Stimulated activated CD8-positive, alpha-beta memory T cell treated with anti-CD3 and anti-CD28 coated beads, Interleukin-15, amount 100 ng/mL, for 48 hours (primary cell): Measurements from ENCODE around the gene TRAP1.

Experiments
- DNase-seq, 2 donors: peaks; one replicate each; pipeline ENCODE4 v3.0.0-alpha.2; 2020; ENCODE audit warnings: low read depth in 2 of 2

Gene TRAP1

DNA sequence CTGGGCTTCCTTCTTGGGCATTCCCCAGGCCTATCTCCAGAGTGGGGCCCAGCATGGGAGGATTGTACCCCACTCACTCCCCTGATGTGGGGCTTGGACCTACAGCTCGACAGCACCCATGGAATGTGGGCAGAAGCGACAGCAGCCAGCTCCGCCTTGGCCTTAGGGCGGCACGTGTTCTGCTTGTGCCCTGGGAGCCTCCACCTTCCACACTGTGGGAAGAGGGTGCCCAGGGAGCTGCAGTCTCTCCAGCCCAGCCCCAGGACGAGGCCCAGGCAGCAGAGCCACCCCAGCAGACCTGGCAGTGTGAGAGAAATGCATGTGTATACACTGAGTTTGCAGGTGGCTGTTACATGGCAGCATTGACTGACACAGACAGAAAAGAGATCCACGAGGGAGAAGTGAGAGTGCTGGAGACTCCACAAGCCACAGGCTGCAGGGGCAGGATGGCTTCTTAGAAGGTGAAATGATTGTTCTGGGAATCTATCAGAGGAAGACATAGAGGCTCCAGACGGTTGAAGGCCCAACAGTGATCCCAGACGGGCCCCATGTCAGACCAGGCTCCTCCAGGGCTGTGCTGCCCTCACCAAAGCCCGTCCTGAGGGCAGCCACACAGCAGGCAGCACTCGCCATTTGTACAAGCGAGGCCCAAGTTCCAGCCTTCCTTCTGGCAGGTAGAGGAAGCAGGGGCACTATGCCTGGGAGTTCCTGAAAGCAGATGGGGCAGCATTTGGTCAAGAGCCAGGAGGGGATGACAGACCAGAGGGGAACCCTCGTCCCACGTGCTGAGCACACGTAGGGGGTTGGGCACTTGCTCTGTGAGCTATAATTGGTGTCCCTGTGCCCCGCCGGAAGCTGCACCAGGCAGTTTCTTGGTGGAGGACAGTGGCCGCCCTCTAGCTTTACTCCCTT lies 65.6 kb downstream of the TRAP1 start:
- no peak for DNase-seq

DNA sequence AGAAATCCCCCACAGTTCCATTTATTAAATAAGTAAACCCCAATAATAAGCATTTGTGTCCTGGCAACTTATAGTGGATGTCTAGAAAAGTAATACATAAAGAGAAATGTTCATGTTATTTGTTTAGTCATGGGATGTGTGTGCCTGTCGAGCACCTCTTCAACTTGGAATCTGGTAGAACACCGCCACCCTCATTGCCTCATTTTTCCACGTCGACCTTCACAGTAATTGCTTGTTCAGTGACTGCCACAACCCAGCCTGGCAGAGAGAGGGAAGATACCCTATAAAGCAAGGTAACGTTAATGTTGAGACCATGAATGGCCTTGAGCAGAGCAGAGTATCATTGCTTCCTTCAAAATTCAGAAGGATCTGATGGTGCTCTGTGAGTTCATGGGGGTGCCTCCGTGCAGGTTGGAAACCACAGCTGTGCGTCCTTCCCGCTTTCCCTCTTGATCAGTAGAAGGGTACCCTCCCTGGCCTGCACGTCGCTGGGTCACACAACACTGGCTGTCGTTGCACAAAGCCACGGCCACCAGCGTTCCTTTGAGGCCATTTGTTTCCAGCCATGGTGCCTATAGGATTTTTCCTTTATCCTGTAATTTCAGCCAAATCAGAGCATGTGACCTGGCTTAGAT lies 66.6 kb downstream of the TRAP1 start:
- DNase-seq, result no peak

DNA sequence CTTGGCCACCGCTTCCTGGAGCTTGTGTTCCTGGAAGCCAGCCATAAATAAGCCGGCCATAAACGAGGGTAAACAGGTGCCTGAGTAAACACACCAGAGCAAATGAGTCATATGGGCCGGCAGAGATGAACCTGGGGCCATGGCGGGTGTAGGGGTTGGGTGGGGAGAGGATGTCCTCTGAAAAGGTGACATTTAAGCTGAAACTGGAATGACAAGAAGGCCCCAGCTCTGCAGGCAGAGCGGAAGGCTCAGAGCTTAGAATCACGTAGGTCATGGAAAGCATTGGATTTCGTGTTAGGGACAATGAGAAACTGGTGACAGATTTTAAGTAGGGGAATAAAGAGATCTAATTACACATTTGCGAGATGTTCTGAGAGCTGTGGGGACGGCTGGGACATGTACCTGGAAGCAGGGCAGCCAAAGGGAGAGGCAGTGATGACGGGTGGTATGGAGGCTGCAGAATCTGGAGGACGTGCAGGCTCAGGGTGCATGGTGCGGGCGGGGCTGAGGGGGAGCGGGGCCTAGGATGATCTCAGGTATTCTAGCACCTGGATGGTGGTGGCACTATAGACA lies 70.9 kb downstream of the TRAP1 start:
- DNase-seq, result no peak

DNA sequence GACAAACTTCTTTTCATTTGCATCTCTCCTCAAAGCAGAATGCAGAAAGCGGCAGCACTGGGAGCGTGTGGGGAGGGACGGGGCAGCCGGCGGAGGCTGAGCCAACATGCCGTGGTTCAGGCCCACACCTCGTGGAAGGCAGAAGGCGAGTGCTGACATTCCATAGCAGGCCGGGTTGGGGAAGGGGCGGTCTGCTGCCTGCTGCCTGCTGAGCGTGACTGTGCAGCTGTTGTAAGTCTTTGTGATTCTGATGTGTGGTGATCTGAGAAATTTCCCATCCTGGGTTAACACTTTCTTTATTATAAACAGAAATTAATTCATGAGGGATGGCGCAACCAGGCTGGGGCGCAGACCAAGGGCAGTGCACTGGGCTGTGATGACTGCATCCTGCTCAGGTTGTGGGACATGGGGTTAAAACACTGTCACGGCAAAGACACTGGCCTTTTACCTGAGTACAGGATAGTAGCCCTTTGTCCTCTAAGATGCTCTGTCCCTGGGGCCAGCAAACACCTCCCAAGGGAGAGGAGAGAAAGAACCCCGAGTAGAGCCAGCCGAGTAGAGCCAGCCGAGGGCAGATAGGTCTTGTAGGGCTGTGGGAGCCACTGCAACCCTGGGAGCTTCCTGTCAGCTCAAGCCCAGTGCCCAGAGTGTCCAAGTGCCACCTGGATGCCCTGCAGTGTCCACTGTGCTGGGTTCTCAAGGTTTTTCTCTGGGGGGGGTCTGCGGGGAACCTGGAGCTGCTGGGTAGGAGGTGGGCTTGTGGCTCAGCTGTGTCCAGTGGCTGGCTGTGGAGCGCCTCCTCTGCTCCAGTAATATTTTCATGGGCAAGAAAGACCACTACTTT lies 71.6 kb downstream of the TRAP1 start:
- DNase-seq, result no peak

DNA sequence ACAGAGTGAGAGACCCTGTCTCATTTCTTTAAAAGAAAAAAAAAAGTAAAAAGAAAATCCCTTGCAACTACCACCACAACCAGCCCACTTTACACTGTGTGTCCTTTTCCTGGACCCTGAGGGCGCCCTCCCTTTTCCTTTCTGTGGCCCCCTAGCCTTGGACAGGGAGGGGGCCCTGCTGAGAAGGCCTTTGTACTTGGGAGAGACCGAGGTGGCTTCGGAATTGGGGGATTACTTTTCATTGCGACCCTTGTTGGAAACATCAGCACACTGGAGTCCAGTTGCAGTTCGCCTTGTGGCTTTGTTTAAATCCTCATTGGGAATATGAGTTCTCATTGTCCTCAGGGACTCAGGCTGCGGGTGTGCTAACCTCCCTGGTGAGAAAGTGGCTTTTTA lies 72.2 kb downstream of the TRAP1 start:
- DNase-seq, result no peak

DNA sequence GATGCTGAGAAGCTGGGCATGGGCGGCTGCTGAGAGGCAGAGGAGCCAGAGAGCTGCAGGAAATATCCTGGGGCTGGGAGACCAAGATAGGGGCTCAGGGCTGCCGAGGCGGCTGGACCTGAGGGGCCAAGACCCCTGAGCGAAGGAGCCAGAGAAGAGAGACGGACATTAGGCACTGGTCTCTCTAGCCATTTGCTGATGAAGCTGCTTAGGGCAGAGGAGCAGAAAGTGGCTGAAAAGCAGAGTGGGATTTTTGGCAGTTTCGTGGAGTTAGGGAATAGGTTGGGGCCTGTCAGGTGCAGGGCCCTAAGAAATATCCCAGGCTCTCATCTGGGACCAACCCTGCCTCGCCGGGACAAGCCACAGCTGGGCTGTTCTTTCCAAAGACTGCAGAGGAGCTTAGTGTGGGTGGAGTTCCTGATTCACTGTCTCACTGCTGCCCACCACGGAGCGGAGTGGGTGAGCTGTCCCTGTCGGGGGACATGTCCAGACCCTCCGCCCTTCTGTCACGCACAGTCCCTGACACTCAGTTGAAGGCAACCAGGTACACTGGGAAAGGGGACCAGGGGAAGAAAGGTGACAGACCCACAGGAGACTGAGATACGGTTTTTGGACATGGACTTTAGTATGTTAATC lies 74.1 kb downstream of the TRAP1 start:
- no peak for DNase-seq

DNA sequence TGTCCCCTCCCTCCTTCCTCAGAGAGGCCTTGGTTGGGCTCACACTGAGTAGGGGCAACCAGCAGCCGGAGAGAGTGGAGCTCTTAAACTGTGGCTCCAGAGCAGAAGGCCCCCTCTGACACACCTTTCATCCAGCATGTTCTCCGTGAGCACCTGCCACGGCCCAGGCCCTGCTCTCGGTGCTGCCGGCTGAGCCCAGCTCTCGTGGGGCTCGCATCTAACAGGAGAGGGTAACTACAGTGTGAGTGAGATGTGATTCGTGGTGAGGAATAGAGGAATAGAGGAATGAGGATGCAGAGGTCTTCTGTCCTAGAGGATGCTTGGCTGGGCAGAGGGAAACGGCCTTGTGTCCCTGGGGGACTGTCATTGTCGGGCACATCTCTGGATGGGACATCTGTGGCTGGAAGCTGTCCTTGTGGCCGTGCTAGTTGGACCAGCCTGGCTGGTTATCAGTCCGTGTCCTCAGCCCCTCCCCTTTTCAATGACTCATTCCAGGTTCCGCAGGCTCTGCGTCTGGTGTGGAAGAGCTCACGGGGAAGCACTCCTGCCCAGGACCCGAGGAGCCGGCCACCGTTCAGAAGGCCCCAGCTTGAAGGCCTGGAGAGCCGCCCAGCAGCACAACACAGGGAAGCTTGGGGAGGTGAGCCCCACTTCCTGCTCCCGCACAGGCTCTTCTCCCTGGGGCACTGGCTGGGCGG lies 74.8 kb downstream of the TRAP1 start:
- no peak for DNase-seq

DNA sequence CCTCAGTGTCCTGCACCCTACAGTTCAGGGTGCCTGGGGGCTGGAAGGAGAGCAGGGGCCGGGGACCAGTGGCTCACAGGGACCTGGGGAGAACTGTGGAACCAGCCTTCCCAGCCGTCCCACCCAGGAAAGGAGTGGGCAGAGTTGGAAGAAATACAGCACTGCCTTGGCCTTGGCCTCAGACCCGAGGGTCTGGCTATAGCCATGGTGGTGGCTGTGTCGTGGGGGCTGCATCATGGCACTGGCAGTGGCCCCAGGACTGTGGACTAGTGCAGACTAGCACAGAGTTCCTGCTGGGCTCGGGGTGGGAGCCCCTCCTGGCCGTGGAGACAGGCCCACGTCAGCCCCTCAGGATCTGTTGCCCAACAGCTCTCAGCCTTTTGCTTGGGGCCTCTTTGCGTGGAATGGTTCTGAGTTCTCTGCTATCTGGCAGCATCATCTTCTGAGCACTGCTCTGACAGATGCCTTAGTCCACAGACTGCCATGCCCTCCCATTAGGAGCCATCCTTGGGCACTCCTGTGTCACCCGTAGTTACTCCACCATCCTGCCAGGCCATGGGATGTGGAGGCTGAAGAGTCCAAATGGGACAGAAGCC lies 75.4 kb downstream of the TRAP1 start:
- DNase-seq, result no peak

DNA sequence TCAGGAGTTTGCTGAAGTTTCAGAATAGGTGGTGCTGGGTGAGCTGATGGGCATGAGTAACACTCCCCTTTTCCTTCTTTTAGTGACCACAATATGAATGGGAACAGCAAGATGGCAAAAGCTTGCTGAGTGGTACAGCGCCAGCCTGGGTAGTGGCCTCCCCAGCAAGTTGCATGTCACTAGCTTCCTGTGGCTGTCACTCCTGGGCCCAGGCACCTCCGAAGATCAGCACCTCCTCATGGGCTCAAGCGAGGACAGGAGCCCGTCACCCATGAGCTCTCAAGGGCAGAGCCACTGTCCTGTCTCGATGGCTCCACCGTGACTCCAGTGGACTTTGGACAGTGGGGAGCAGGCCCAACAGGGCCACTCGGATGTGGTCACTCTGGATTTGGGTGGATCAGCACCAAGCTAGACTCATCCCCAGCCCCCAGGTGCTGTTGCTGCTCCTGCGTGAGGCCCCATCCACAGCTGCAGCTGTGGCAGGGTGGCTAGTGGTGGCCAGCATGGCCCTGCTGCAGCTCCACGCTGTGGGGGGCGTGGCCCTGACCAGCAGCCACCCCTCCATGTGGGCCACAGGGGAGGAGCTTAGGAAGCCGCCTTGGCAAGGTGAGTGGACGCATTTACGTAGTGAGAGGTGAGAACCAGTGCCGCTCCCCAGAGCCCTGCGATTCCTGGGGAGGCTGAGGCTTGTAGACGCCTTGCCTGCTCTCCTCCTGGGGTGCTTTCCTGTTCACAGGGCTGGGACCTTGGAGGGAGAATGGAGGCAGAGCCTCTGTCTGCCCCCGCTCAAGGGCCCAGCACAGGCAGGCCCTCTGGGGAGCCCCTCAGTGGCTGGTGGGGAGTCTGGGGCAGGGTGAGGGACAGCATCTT lies 76.5 kb downstream of the TRAP1 start:
- DNase-seq, result no peak

DNA sequence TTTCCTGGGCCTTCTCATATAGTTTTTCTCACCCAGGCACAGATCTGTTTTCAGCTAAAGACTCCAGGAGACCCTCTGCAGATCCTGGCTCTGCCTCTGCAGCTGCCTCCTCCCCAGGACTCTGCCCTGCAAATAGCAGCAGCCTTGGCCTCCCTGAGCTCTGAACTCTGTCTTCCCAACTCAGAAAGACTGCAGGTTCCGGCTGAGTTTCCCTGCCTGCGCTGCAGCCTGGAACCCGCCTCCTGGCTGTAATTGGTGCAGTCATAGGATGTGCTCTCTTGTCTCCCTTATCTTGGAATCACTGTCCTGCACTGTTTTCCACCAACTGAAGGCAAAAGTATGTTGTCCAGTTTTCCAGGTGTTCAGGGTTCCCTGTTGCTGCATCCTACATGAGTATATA lies 77.1 kb downstream of the TRAP1 start:
- DNase-seq, result no peak

DNA sequence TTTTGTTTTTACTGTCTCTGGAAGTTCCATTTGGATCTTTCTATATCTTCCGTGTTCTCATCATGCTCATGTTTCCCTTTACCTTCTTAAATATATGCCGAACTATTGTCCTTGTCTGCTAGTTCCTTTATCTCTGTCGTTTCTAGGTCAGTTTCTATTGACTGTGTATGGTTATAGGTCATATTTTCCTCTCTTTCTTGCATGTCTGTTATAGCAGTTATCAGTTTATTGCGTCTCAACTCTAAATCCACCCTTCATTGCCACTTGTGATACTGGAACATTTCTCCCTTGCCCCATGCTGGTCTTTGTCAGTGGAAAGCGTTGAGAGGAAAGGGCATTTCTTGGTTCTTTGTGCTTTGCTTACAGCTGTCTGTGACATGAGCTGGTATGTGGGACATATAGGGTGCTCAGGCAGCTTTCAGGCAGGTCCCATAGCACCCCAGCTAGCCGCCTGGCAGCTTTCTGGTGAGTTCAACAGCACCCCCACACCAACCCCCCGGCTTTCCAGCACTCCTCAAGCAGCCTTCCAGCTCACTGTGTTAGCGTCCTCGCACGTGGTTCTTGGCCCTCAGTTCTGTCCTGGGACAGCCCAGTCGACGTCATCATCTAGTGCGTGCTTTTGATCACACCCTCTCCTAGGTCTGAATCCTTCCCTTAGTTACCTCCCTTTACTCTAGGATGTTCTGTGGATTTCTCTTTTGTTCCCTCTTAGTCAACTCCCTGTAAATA lies 78.2 kb downstream of the TRAP1 start:
- DNase-seq, result no peak

DNA sequence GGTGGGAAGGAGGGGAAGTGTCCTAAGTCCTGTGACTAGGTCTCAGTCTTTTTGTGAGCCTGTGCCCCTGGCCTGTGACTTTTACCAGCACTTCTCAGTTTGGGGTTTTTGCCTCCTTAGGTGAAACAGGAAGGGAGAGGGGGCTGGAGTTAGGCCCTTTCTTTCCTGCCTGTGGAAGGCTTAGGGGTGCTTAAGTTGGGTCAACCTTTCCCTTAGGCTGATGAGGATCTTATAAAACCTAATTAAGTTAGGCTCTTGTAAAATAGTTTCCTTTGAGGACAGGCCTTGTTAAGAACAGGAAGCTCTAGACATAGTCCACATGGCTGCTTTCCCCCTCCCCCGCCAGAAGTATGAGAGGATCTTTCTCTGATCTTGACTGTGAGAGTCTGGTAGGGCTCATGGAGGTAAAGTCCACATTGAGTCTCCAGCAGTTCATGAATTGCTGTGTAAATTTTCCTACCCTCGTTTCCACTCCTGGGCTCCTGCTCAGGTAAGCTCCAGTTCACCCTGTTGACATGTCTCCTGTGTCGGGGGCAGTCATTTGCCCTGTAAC lies 79.9 kb downstream of the TRAP1 start:
- DNase-seq, result no peak

DNA sequence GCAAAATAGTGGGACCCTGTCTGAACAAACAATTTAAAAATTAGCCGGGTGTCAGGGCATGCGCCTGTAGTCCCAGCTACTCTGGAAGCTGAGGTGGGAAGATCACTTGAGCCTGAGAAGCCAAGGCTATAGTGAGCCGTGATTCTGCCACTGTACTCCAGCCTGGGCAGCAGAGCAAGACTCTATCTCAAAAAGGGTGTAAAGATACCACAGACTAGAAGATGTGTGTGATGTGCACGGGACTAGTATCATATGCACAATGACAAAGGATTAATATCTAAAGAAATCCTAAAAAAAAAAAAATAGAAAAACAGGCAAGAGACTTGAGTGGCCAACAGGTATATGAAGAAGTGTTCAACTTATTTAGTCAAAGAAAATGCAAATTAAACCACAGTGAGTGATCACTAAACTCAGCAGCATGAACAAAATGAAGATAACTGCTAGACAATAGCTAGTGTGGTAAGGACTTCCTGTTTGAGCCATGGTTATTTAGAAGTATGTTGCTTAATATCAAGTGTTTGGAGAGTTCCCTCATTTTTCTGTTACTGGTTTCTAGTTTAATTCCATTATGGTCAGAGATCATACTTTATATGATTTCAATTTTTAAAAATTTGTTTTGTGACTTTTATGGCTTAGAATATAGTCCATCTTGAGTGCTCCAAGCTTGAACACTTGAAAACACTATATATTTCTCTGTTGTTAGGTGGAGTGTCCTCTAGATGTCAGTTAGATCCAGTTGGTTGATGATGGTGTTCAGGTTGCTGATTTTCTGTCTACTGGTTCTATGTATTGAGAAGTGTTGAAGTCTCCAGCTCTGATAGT lies 91.2 kb downstream of the TRAP1 start:
- DNase-seq, result no peak

DNA sequence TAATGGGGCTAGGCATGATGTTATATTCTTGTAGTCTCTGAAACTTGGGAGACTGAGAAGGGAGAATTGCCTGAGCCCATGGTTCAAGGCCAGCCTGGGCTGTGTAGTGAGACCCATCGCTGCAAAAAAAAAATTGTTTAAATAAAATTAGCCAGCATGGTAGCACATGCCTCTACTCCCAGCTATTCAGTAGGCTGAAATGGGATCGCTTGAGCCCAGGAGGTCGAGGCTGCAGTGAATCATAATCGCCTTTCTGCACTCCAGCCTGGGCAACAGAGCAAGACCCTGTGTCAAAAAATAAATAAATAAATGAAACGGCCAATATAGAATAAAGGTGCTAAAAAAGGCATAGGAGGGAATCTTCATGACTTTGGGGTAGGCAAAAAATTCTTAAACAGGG lies 92.0 kb downstream of the TRAP1 start:
- DNase-seq, result no peak

DNA sequence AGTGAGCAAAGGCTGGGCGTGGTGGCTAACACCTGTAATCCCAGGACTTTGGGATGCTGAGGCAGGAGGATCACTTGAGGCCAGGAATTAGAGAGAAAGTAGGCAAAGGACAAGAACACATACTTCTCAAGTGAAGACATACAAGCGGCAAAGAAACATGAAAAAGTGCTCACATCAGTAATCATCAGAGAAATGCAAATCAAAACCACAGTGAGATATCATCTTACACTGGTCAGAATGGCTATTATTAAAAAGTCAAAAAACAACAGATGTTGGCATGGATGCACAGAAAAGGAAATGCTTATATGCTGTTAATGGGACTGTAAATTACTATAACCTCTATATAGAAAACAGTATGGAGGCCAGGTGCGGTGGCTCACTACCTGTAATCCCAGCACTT lies 93.7 kb downstream of the TRAP1 start:
- DNase-seq, result no peak

DNA sequence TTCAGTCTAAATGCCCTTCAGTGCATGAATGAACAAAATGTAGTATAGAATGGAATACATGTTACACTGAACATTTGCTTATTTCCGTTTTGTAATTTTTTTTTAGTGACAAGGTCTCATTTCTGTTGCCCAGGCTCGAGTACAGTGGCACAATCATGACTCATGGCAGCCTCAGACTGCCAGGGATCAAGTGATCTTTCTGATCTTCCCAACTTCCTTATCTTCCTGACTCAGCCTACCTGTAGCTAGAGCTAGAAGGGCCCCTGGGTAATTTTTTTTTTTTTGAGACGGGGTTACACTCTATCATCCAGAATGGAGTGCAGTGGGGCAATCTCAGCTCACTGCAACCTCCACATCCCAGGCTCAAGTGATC lies 98.6 kb downstream of the TRAP1 start:
- no peak for DNase-seq

DNA sequence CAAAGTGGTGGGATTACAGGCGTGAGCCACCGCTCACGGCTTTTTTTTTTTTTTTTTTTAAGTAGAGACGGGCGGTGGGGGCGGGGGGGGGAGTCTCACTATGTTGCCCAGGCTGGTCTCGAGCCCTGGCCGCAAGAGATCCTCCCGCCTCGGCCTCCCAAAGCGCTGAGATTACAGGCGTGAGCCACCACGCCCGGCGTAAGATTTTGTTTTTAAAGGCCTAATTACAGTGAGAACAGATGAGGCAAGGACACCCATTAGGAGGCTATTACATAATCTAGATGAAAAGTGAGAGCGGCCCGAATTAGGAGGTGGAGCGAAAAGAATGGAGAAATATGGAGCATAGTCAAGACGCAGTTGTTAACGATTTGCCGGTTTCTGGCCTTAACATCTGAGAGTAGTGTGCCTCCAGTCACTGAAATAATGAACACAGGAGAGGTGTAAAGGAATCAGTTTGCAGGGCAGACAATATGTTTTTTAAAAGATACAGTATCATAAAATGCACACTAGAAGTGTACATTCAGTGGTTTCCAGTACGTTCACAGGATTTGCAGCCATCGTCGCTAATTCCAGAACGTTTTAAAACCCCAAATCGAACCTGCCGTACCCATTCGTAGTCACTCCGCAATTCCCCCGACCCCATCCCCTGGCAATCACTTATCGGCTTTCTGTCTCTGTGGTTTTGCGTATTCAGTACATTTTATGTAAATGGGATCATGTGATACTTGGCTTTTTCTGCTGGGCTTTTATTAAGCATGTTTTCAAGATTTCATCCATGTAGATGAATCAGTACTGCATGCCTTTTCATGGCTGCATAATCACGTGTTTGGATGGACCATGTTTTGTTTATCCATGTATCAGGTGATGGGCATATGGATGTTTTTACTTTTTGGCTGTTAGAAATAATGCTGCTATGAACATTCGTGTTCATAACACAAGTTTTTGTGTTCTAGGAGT lies 104.5 kb downstream of the TRAP1 start:
- DNase-seq, result no peak
